GM18526 (cell line): ENCODE results near the gene CAMKMT.

Source experiments
- POLR2A ChIP-seq: IDR thresholded peaks from 3 replicates; pipeline ENCODE4 v1.6.1; 2011; ENCODE audit not compliant: insufficient read length; ENCODE audit errors: extremely low read depth

Gene CAMKMT

GRCh38 chr2:44616667-44617155, 255.0 kb downstream of the CAMKMT start:
- no peak for TF ChIP-seq POLR2A

DNA sequence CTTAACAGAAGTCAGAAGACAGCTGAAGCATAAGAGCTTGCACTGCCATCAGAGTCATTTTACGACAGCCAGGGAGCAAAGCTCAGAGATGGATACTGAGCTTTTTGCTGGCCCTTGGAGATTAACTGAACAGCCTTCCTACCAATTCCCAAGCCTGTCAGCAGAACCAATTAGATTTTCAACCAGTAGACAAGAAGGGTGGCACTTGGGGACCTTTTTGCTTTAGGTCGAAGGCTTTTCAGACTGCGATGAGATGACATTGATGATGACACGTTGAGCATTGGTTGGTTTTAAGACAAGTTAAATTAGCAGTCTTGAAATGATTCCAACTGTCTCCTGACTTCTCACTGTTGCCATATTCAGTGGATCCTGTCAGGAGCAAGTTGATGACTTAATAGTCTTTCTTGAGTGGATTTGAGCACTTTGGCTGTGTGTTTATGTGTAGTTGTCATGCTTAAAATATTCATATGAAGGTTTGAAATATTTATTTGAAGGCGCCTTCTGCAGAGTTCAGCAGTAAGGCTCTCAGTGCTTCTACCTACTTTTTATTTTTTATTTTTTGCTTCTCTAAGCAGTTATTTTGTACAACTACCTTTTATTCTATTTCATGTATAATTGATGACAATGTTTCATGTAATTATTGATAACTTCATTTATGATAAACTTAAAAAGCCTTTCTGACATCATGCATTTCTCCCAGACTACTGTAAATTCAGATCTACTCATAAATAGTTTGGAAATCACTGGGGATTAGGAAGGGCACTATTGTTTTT, 256.7 kb downstream of the CAMKMT start:
- no peak for TF ChIP-seq POLR2A

GRCh38 chr2:44620189-44620990, 258.6 kb downstream of the CAMKMT start:
- TF ChIP-seq POLR2A: no peak

DNA sequence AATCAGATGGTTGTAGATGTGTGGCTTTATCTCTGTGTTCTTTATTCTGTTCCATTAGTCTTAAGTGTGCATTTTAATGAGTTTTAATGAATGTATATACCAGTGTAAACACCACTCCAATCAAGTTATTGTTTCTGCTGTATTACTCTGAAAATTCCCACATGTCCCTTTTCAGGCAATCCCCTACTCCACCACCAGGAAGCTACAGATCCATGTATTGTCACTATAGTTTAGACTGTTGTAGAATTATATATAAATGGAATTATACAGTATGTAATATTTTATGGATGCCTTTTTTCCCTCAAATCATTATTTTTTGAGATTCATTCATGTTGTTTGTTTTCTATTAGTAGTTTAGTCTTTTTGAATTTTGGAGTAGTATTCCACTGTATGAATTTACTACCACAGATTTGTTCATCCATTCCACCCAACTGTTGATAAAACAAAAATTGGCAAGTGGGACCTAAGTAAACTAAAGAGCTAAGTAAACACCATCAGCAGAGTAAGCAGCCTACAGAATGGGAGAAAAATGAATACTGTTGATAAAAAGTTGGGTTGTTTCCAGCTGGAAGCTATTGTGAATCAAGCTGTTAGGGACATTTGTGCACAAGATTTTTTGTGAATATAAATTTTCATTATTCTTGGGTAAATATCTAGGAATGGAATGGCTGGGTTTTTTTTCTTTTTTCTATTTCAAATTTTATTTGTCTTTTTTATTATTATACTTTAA, 262.0 kb downstream of the CAMKMT start:
- TF ChIP-seq POLR2A: no peak

DNA sequence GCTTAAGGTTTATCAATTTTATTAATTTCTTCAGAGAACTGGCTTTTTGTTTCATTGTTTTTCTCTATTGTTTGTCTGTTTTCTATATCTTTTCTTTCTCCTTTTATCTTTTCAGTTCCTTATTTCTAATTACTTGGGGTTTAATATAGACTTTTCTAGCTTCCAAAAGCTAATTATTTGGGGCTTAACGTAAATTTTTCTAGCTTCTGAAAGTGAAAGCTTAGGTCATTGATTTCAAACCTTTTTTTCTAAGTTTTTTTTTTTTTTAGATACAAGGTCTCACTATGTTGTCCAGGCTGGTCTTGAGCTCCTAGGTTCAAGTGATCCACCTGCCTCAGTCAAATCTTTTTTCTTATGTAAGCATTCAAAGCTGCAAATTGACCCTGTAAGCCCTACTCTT, 266.6 kb downstream of the CAMKMT start:
- no peak for TF ChIP-seq POLR2A

- no peak for TF ChIP-seq POLR2A
These were observed 271.4 kb downstream of the CAMKMT start for GRCh38 chr2:44632931-44633689.

DNA sequence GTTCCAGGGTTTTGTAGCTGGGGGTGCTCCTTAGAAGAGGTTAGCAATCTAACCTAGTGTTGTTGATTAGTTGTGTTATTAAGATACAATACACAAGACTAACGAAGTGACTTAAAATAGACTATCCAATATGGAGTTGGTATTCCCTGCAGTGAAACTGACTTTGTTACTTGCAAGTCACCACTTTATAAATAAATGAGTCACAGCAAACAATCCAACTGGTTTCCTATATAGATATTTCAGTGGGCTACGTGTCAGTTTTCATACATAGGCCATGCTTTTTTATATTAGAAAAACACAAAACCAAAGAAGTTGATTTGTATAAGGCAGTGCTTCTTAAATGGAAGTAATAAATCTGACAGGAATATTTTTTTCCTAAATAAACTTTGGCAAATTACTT, 274.0 kb downstream of the CAMKMT start:
- TF ChIP-seq POLR2A: no peak

GRCh38 chr2:44638649-44639048, 276.9 kb downstream of the CAMKMT start:
- TF ChIP-seq POLR2A: no peak

DNA sequence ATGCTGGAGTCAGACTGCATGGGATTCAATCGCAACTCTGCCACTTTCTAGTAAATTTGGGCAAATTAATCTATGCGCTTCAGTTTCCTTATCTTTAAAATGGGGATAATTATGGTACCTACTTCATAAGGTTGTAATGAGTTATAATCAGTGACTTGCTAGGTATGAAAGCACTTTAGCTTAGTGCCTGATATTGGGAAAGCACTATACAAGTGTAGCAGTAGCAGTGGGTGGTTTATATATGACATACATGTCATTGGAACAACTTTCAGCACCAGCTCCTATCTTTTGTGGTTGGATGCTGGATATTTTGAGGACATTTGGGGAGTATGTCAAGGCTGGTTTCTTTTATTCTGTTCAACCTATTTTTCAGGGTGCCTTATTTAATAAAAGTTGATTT, 277.7 kb downstream of the CAMKMT start:
- no peak for TF ChIP-seq POLR2A

DNA sequence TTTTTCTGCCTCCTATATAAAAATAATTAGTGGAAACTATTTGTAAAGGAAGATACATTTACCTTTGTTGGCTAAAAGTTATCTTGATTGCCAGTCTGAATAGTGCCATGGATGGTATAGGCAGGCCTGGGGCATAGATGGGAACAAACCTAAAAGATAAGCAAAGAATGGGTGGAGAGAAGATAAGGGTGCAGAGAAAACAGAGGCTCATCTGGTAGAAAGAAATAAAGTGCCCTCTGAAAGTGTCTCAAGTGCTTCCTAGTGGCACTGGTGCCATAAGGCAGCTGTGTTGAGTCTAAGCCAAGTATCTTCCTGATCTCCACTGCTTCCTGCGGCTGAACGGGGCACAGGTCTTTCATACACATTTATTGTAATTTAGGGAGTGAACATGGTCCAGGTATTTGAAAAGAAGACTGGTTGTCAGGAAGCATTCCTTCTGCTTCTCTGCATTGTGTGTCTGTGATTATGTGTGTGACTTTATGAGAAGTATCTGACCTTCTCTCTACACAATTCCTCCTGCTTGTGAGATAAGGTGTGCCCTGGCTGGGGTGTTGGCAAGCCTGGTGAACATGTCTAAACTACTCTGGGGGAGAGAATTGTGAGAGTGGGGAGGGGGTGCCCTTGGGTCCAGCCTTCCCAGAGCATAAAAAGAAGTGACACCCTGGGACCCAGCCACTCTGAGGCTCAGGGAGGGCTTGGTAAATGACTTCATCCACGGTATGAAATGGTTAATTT, 280.5 kb downstream of the CAMKMT start:
- TF ChIP-seq POLR2A: no peak

GRCh38 chr2:44645937-44646336, 284.2 kb downstream of the CAMKMT start:
- no peak for TF ChIP-seq POLR2A

- no peak for TF ChIP-seq POLR2A
These were observed 287.6 kb downstream of the CAMKMT start for GRCh38 chr2:44649381-44649780.

DNA sequence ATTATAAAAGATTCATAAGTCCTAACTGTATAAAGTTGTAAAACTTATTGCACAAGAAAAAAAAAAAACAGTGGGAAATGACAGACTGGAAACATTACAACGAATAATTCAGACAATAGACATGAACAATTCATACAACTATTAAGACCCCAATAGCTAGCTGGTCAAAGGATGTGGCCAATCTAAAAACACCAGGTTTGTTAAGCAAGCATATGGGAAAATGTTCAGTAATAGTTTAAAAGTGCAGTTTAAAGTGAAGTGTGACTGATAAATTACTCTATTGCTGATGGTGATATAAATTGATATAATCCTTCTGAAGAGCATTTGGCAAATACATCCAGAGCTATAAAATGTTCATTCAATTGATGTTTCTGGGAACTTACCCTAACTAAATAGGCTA, 289.0 kb downstream of the CAMKMT start:
- no peak for TF ChIP-seq POLR2A

DNA sequence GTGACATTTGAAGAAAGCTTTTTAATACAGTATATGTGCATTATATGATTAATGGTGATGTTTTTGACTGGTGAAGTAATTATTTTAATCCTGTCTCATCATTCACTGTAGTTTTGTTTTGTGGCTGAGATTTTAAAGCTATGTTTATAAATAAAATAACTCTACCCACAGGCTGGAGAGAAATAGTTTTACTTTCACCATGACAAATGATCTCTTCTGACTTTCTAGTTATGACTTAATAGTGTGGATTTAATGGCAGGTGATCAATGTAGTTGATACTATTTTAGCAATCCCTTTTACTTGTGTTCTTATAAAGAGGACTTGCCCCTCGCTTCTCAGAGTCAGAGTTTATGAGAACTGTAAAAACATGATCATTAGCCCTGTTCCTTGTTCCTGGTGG, 290.2 kb downstream of the CAMKMT start:
- no peak for TF ChIP-seq POLR2A
